ENCODE results near the gene WNT9A.
A peak's percentile ranks its signal among the peaks of the same experiment; 100 is the strongest.
"Not testable (repeated sequence)": the region's sequence is repeated elsewhere in the genome, so short reads cannot be mapped to it uniquely, and the experiment has no call there.

Gene WNT9A

GRCh38 chr1:227947676-227948492, at the start of gene WNT9A:
Gene WNT9A, minus strand, starts transcription at chr1:227947932. Its CDS starts 45 bp downstream, at chr1:227947887.
- peak; percentile 48 for DNase-seq

DNA sequence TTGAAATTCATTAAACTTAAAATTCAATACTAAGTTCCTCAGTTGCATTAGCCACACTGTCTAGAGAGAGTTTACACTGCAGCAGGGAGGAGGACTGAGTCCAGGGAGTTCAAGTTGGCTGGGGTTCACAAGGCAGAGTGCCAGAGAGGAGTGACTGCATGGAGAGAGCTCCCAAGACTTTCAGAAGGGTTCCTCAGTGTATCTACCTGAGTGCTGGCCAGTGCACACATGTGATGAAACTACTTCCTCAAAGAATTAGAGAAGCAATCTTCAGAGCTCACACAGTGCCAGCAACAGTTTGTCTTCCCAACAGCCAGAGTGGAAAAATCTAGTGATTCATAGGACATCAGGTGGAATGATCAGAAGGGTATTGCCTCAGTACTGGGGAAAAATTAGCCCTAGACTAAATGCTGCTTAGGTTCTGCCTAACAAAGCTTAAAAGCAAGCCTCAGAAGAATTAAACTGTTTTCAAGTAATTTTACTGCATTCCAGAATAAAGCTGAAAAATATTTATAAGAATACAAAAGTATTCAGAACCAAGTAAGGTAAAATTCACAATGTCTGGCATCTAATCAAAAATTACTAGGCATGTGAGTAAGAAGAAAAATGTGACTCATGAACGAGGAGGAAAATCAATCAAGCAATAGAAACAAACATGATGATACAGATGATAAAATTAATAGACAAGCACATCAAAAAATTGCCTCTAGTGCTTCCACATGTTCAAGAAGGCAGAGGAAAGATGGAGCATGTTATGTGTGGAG, 48.6 kb upstream of the WNT9A start:
- DNase-seq, result no peak

DNA sequence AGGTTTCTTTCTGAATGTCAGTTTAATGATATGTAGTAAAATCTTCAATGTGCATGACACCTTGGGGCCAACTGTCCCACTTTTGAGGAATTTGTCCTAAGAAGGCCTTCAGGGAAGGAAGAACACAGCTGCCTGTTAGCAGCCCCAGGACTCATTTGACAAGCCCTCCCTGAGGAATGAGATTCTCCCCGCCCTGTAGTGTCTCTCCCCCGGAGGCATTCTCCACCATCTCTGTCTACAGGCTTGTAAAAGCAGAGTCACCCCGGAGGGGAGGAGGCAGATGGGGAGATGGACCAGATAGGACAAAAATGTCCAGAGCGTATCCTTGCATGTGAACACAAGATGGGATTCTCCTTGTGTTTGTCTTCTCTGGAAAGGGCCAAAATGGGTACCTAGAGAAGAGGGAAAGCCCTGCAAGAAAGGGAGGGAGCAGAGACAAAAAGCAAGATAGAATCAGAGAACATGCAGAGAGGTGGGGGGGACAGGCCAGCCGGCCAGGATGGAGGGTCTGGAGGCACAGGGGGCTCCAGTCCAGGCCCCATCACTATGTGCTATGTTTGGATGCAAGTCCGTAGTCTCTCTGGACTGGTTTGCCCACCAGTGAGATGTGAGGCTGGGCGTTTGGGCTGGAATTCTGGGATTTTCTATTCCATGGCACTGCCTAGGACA, 47.0 kb upstream of the WNT9A start:
- DNase-seq, result no peak

- DNase-seq, result no peak
These were observed 39.4 kb upstream of the WNT9A start for GRCh38 chr1:227987181-227987580.

GRCh38 chr1:227975583-227976283, 28.0 kb upstream of the WNT9A start:
- DNase-seq, result not testable (repeated sequence)

DNA sequence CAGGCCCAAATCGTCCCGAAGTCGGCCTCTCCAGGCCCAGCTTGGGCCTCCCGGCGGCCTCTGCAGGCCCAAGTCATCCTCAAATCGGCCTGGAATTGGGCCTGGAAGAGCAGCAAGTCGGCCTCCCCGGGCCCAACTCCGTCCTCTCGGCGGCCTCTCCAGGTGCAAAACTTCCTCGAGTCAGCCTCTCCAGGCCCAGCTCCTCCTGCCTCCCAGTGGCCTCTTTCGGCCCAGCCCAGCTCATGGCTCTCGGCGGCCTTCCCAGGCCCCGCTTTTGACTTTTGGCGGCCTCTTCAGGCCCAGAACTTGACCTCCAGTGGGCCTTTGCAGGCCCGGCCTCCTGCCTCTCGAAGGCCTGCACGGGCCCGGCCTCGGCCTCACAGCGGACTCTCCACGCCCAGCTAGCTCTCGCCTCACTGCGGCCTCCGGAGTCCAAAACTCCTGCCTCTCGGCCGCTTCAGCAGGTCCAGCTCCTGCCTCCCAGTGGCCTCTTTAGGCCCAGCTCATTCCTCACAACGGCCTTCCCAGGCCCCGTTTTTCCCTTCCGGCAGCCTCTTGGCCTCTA, 26.1 kb upstream of the WNT9A start:
- not testable (repeated sequence) for DNase-seq

- DNase-seq, result not testable (repeated sequence)
These were observed 25.2 kb upstream of the WNT9A start for GRCh38 chr1:227972843-227973374.

- not testable (repeated sequence) for DNase-seq
These were observed 24.5 kb upstream of the WNT9A start for GRCh38 chr1:227972283-227972679.

- not testable (repeated sequence) for DNase-seq
These were observed 24.0 kb upstream of the WNT9A start for GRCh38 chr1:227971643-227972282.

DNA sequence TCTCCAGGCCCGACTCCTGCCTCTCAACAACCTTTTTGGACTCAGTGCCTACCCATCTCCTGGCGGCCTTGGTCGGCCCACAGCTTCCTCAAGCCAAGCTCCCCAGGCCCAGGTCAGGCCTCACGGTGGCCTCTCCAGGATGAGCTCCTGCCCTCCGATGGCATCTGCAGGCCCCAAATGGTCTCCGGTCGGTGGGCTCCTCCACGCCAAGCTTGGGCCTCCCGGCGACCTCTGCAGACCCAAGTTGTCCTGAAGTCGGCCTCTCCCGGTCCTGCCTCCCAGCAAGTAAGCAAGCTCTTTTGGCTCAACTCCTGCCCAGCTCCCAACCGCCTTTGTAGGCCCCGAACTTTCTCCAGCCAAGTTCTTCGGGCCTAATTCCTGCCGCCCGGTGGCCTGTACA, 23.5 kb upstream of the WNT9A start:
- DNase-seq, result not testable (repeated sequence)

GRCh38 chr1:227970076-227970995, 22.6 kb upstream of the WNT9A start:
- not testable (repeated sequence) for DNase-seq

- DNase-seq, result not testable (repeated sequence)
These were observed 20.1 kb upstream of the WNT9A start for GRCh38 chr1:227967815-227968214.

DNA sequence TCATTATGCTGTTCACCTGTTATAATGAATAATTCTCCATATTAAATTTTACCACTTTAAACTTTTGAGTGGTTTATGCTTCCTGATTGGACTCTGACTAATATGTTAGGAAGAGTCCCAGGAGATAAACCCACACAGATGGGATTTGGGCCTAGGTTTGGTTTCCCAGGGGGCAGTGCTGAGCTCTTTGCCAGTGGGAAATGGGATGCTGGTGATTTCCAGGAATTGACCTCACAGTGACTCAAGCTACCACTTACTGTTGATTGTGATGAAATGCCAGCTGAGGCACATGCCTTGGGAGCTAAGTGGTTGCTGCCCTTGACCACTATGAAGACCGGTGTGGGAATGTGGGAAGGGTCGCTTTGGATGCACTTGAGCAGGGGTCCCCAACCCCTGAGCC, 19.0 kb upstream of the WNT9A start:
- DNase-seq, result not testable (repeated sequence)

DNA sequence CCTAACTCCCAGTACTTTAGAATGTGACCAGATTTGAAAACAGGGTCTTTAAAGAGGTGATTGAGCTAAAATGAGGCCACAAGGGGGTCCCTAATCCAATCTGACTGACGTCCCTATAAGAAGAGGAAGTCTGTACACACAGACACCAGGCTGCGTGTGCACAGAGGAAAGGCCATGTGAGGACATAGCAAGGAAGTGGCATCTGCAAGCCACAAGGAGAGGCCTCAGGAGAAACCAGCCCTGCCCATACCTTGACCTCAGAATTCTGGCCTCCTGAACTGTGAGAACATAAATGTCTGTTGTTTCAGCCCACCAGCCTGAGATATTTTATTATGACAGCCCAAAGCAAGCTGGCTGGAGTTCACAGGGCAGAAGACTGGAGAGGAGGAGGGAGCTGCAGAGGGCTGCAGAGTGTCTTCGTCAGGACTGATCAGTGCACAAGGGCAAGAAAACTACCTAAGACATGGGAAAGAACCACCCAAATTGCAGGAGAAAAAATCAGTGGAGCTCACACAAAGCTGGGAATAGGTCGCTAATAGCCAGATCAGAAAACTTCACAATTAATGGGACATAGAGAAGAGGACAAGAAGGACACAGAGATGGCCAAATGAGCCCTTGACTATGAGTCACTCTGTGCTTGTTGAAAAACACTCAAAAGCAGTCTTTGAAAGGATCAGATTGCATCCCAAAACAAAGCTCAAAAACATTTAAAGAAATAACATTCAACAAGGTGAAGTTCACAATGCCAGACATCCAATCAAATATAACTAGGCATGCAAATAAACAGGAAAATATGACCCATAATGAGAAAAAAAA, 14.1 kb upstream of the WNT9A start:
- DNase-seq, result no peak

DNA sequence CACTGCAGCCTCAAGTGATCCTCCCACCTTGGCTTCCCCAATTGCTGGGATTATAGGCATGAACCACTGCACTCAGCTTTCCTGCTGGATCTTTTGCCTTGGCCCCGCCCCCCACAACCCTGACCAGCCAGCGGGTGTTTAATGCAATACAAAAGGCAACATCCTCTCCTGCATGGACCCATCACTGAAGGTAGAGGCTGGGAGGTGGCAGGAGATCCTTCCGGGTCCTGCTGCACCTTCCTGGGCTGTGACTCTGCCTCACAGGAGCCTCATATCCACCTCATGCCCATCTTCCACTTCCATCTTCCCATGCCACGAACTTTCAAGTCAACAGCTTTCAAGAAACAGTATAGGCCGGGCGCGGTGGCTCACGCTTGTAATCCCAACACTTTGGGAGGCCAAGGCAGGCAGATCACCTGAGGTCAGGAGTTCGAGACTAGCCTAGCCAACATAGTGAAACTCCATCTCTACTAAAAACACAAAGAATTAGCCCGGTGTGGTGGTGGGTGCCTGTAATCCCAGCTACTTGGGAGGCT, 11.7 kb upstream of the WNT9A start:
- no peak for DNase-seq

- no peak for DNase-seq
These were observed 11.0 kb upstream of the WNT9A start for GRCh38 chr1:227958617-227959324.

GRCh38 chr1:227955808-227956207, 8.1 kb upstream of the WNT9A start:
- DNase-seq, result no peak

DNA sequence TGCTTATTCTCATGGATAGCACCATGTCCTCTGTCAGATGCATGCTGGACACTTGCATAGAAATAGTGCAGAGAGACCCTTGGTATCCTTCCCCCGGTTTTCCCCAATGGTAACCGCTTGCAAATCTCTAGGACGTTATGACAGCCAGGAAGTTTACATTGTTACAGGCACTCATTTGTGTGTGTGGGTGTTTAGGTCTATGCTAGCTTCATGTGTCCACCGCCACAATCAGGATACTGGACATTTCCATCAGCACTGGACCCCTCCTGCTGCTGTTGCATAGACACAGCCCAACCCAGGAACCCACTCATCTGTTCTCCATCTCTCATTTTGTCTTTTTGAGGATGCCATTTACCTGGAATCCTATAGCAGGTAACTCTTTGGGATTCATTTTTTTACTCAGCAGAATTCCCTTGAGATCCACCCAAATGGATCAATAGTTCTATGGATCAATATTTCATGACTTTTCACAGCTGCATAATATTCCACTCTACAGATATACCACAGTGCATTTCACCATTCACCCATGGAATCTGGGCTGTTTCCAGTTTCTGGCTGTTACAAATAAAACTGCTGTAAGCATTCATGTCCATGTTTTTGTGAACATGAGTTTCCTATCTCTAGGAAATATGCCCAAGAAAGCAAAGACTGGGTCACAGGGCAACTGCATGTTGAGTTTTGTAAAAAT, 6.6 kb upstream of the WNT9A start:
- DNase-seq, result no peak
